ENCODE data around the gene ALKBH5.

- TF ChIP-seq CTCF (IDR thresholded peaks at IDR 0.05) (no peak), EZH2 (IDR thresholded peaks at IDR 0.05) (no peak)
Measured at GRCh38 chr17:18205861-18206260, 22.2 kb downstream of the ALKBH5 start.

Measured in neural progenitor cell (in vitro differentiated cells).